ENCODE data around the gene KIF26B. TPM values are rescaled to one million over a fixed set of nuclear protein-coding genes. Genes with fewer than 3 reads are reported as not detected.

Gene KIF26B
- polyA plus RNA-seq, 1 donor (not counting 4 experiments of a cell fraction or from before 2014, with no cell fraction given): 0.58 TPM

DNA sequence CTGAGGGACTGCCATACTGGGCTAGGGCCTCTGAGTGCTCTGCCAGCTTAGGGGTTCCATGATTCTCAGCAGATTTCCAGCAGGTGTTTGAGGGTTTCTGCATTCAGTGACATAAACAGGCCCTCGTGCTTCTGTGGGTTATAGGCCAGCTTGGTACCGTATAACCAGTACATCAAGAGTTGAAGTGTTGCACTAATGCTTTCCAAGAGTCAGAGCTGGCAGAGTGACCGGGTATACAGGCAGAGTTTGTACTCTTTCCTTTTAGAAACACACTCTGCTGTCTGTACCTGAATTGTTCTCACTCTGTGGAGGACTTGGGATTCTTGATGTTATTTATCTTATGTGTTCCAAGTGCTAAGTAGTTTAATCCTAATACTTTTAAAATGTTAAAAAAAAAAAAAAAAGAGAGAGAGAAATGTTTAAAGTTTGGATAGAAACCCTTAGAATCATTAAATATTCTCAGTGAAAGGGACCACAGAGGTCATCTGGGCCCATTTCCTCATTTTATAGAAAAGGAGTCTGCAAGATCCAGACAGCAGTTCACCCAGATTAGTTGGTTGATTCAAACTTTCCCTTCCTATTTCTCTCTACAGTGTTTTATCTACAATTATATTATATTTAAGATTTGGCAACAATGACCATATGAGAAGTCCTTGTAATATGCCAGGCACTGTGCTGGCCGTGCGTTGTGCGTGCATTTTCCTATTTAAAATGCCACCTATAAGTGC, 325.8 kb downstream of the KIF26B start:
- dilution Hi-C loops (cut with MboI; ENCODE audit: extremely low pct_ligation_motif_present, low sequenced_read_pairs): no loop called here
- Histone ChIP-seq H3K27ac (ENCODE audit: control insufficient read depth, insufficient read depth, low read length) (no peak overlapping the region), H3K79me2 (ENCODE audit: control insufficient read depth, insufficient read depth, low read length) (no peaks in the 10 kb centered on the region), H3K9me1 (ENCODE audit: control insufficient read depth, extremely low read depth, insufficient read depth, low read length) (no peaks in the 10 kb centered on the region), H3K27me3 (ENCODE audit: control insufficient read depth, extremely low read depth, insufficient read depth, low read length) (no peaks in the 10 kb centered on the region), H3K9me3 (ENCODE audit: control insufficient read depth, low read depth, low read length) (no peaks in the 10 kb centered on the region), H3K9ac (ENCODE audit: control insufficient read depth, extremely low read depth, insufficient read depth, low read length) (no peak overlapping the region), H3K4me3 (ENCODE audit: control insufficient read depth in 2 of 3, extremely low read depth in 1 of 3, insufficient read depth in 2 of 3, low read depth in 1 of 3, low read length in 3 of 3) (no peak overlapping the region), H3K36me3 (ENCODE audit: control insufficient read depth in 2 of 2, extremely low read depth in 1 of 2, insufficient read depth in 2 of 2, low read length in 2 of 2) (no peaks in the 10 kb centered on the region), H3K4me1 (ENCODE audit: control insufficient read depth, extremely low read depth, insufficient read depth, low read length) (no peaks in the 10 kb centered on the region), H4K20me1 (ENCODE audit: control insufficient read depth, extremely low read depth, insufficient read depth, low read length) (no peaks in the 10 kb centered on the region), H3K4me2 (ENCODE audit: control insufficient read depth, extremely low read depth, insufficient read depth, low read depth, low read length) (no peak overlapping the region), H2AFZ (ENCODE audit: control insufficient read depth, low read length) (no peak overlapping the region)
- TF ChIP-seq EZH2 (IDR thresholded peaks at IDR 0.05; ENCODE audit: low read length): no peak
- TF ChIP-seq, protein P1, sequence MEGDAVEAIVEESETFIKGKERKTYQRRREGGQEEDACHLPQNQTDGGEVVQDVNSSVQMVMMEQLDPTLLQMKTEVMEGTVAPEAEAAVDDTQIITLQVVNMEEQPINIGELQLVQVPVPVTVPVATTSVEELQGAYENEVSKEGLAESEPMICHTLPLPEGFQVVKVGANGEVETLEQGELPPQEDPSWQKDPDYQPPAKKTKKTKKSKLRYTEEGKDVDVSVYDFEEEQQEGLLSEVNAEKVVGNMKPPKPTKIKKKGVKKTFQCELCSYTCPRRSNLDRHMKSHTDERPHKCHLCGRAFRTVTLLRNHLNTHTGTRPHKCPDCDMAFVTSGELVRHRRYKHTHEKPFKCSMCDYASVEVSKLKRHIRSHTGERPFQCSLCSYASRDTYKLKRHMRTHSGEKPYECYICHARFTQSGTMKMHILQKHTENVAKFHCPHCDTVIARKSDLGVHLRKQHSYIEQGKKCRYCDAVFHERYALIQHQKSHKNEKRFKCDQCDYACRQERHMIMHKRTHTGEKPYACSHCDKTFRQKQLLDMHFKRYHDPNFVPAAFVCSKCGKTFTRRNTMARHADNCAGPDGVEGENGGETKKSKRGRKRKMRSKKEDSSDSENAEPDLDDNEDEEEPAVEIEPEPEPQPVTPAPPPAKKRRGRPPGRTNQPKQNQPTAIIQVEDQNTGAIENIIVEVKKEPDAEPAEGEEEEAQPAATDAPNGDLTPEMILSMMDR (optimal IDR thresholded peaks at IDR 0.05 in 1 of 3, IDR thresholded peaks at IDR 0.05 in 1 of 3, conservative IDR thresholded peaks at IDR 0.05 in 1 of 3; ENCODE audit: extremely low read depth in 1 of 3, insufficient read depth in 2 of 3, low read length in 3 of 3): no peak
- DNase-seq (ENCODE audit: low read depth, low spot score): no peak
- no peak for FAIRE-seq

GRCh38 chr1:245481261-245481660, 326.5 kb downstream of the KIF26B start:
- Histone ChIP-seq H3K9me1 (ENCODE audit: control insufficient read depth, extremely low read depth, insufficient read depth, low read length) (no peaks in the 10 kb centered on the region), H4K20me1 (ENCODE audit: control insufficient read depth, extremely low read depth, insufficient read depth, low read length) (no peaks in the 10 kb centered on the region), H3K4me1 (ENCODE audit: control insufficient read depth, extremely low read depth, insufficient read depth, low read length) (no peaks in the 10 kb centered on the region), H3K4me3 (ENCODE audit: control insufficient read depth in 2 of 3, extremely low read depth in 1 of 3, insufficient read depth in 2 of 3, low read depth in 1 of 3, low read length in 3 of 3) (no peak overlapping the region), H3K27me3 (ENCODE audit: control insufficient read depth, extremely low read depth, insufficient read depth, low read length) (no peaks in the 10 kb centered on the region), H3K27ac (ENCODE audit: control insufficient read depth, insufficient read depth, low read length) (no peak overlapping the region), H3K9ac (ENCODE audit: control insufficient read depth, extremely low read depth, insufficient read depth, low read length) (no peak overlapping the region), H3K4me2 (ENCODE audit: control insufficient read depth, extremely low read depth, insufficient read depth, low read depth, low read length) (no peak overlapping the region), H2AFZ (ENCODE audit: control insufficient read depth, low read length) (no peak overlapping the region), H3K9me3 (ENCODE audit: control insufficient read depth, low read depth, low read length) (no peaks in the 10 kb centered on the region), H3K79me2 (ENCODE audit: control insufficient read depth, insufficient read depth, low read length) (no peaks in the 10 kb centered on the region), H3K36me3 (ENCODE audit: control insufficient read depth in 2 of 2, extremely low read depth in 1 of 2, insufficient read depth in 2 of 2, low read length in 2 of 2) (no peaks in the 10 kb centered on the region)
- no peak for TF ChIP-seq EZH2 (IDR thresholded peaks at IDR 0.05; ENCODE audit: low read length)
- TF ChIP-seq, protein P1 (optimal IDR thresholded peaks at IDR 0.05 in 1 of 3, IDR thresholded peaks at IDR 0.05 in 1 of 3, conservative IDR thresholded peaks at IDR 0.05 in 1 of 3; ENCODE audit: extremely low read depth in 1 of 3, insufficient read depth in 2 of 3, low read length in 3 of 3): no peak
- DNase-seq (ENCODE audit: low read depth, low spot score) (no peak), FAIRE-seq (no peak)
- dilution Hi-C loops (cut with MboI; ENCODE audit: extremely low pct_ligation_motif_present, low sequenced_read_pairs): no loop called here
